Measurements from ENCODE around the gene TOP2B.
A peak's percentile ranks its signal among the peaks of the same experiment; 100 is the strongest.

Gene TOP2B

GRCh38 chr3:25593001-25593400 is 71.7 kb downstream of the TOP2B start:
- DNase-seq (ENCODE audit: low read depth) = no peak
- H3K4me3 ChIP-seq (ENCODE audit: control insufficient read depth, low read depth, low read length) = no peak overlapping the region
- TF ChIP-seq CTCF (IDR thresholded peaks at IDR 0.05; ENCODE audit: control insufficient read depth, insufficient read depth, low read depth, low read length, missing control alignments) = no peak

DNA sequence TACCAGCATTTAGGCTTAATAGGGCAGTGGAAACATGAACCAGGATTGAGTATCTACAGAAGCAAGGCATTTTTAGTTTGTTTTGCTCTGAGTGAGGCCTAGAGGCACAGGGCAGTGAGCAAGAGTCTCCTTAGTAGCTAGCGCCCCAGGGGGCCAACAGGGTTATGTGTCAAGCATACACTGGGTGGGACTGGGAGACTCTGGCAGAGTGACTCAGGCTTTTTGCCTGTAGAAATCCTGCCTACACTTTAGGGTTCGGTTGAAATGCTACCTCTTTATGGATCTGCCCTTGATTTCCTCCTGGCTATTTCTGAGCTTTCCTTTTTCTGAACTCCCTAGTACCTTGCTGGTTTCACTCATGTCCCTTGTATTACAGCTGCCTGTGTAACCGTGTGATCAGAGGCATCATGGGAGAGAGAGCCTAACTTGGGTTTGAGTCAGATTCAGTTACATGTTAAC is 72.2 kb downstream of the TOP2B start:
- peak; percentile 64 for DNase-seq (ENCODE audit: low read depth)
- no peak overlapping the region for H3K4me3 ChIP-seq (ENCODE audit: control insufficient read depth, low read depth, low read length)
- peak; percentile 56 for TF ChIP-seq CTCF (IDR thresholded peaks at IDR 0.05; ENCODE audit: control insufficient read depth, insufficient read depth, low read depth, low read length, missing control alignments)

DNA sequence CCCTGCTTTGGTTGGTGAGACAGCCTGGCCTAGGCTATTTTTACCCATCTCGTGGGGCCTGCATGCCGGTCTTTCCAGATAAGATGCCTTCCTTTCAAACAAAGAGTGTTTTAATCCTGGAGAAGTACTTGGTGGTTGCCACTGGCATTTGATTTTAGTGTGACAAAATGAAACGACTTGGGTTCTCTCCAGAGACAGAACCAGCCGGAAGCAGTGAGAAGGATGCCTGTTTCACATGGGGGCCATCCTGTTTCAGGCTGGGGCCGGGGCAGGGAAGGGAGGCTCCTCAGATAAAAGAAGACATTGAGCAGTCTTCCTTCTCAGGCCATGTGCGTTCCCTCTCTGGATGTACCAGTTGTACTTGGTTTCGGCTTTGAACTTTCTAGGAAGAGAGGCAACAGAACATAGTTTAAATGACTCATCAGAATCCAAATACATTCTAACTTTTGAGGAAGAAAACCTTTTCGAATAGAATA is 74.9 kb downstream of the TOP2B start:
- no peak for TF ChIP-seq CTCF (IDR thresholded peaks at IDR 0.05; ENCODE audit: control insufficient read depth, insufficient read depth, low read depth, low read length, missing control alignments)
- no peak for DNase-seq (ENCODE audit: low read depth)

GRCh38 chr3:25589104-25589782 is 75.5 kb downstream of the TOP2B start:
- no peak for DNase-seq (ENCODE audit: low read depth)
- no peak overlapping the region for H3K4me3 ChIP-seq (ENCODE audit: control insufficient read depth, low read depth, low read length)
- no peak for TF ChIP-seq CTCF (IDR thresholded peaks at IDR 0.05; ENCODE audit: control insufficient read depth, insufficient read depth, low read depth, low read length, missing control alignments)

More for the DNA sequence above, 74.9 kb downstream of the TOP2B start:
- no peak overlapping the region for H3K4me3 ChIP-seq (ENCODE audit: control insufficient read depth, low read depth, low read length)

DNA sequence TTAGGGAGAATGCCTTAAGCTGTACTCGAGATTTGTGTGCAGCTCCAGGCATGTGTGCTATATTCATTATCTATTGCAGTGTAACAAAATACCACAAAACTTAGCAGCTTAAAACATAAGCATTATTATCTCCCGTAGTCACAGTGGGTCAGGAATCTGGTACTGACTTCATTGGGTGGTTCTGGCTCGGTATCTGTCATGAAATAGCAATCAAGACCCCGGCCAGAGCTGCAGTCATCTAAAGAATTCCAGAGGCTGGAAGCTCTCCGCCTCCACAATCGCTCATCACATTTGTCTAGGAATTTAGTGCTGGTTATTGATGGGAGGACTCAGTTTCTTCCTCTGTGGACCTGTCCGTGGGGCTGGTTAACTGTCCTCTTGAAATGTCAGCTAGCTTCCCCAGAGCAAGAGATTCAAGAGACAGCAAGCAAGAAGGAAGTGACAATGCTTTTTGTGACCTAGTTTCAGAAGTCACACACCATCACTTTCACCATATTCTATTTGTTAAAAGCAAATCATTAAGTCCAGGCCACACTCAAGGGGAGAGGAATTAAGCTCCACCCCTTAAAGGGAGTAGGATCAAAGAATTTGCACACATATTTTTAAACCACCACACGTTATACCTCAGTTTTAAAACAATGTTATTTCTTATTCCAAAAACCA is 76.1 kb downstream of the TOP2B start:
- TF ChIP-seq CTCF (IDR thresholded peaks at IDR 0.05; ENCODE audit: control insufficient read depth, insufficient read depth, low read depth, low read length, missing control alignments) = no peak
- H3K4me3 ChIP-seq (ENCODE audit: control insufficient read depth, low read depth, low read length) = no peak overlapping the region
- no peak for DNase-seq (ENCODE audit: low read depth)

DNA sequence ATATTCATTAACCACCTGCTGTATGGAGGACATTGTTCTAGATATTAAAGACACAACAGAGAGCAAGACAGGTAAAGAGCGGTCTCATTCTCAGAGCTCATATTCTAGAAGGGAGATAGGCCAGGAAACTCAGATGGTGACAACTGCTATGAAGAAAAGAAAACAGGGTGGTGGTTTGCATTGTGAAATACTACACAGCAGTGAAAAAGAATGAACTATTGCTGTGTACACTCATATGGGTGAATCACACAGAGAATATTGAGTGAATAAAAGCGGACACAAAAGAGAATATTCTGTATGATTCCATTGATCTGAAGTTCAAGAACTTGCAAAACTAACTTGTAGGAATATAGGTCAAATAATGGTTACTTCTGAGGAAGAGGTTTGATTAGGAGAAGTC is 76.7 kb downstream of the TOP2B start:
- H3K4me3 ChIP-seq (ENCODE audit: control insufficient read depth, low read depth, low read length) = no peak overlapping the region
- DNase-seq (ENCODE audit: low read depth) = no peak
- TF ChIP-seq CTCF (IDR thresholded peaks at IDR 0.05; ENCODE audit: control insufficient read depth, insufficient read depth, low read depth, low read length, missing control alignments) = no peak
